Ovary (tissue), 9 donors: Measurements from ENCODE around the gene HAGH. TPM values are rescaled to one million over a fixed set of nuclear protein-coding genes. Genes with fewer than 3 reads are reported as not detected.

Experiments
- DNase-seq, 5 donors: peaks; one replicate each; pipeline ENCODE4 v3.0.0-alpha.2; 2019 to 2020
- H3K27ac ChIP-seq, 2 donors: fragments of 200-600 bp; one replicate each; pipeline versions ENCODE4 v1.5.1 to v1.8.0; 2019 to 2022
- H3K27me3 ChIP-seq: fragments of 200-600 bp; one replicate; pipeline ENCODE4 v1.8.0; 2022
- H3K36me3 ChIP-seq: fragments of 200-600 bp; sonication (generic); one replicate; pipeline ENCODE4 v1.5.1; 2019
- H3K4me1 ChIP-seq: one replicate; pipeline ENCODE4 v1.8.1; 2013; ENCODE audit warnings: mild to moderate bottlenecking, moderate library complexity; ENCODE audit not compliant: insufficient read depth
- H3K4me3 ChIP-seq: fragments of 200-600 bp; sonication (generic); one replicate; pipeline ENCODE4 v1.5.1; 2017
- H3K9me3 ChIP-seq, 2 donors: fragments of 200-600 bp in 1 of 2; sonication (generic) in 1 of 2; one replicate each; pipeline versions ENCODE4 v1.5.1 to v1.8.1; 2013 to 2019; ENCODE audit warnings: mild to moderate bottlenecking in 1 of 2, moderate library complexity in 1 of 2
- EP300 ChIP-seq: sonication (generic); formaldehyde crosslinking; IDR thresholded peaks from one replicate; pipeline ENCODE4 v1.6.1; 2017; ENCODE audit warnings: antibody characterized with exemption
- POLR2A ChIP-seq: fragments of 450-650 bp; IDR thresholded peaks from one replicate; pipeline ENCODE4 v1.6.1; 2017; ENCODE audit warnings: antibody characterized with exemption, mild to moderate bottlenecking, moderate library complexity
- WGBS, 3 donors: extraction: QIAGEN DNeasy Blood & Tissue Kit in 1 of 3; methylation state at CpG; one replicate each; pipeline versions ENCODE4 v1.1.5 to v1.1.7; 2013 to 2017; 5-methylcytosine and 5-hydroxymethylcytosine counted together
- intact Hi-C, 4 donors: fragments of 100-400 bp; cut with DNase I; formaldehyde crosslinking; loops; one replicate each; pipeline versions ENCODE4 v1.11.0 to v1.15.1; 2022 to 2023
- polyA plus RNA-seq, 2 donors: library from polyadenylated mRNA; stranded (reverse); fragments of 200-250 nt in 1 of 2; fragments of 350-450 nt in 1 of 2; fragmentation: Illumina TruSeq in 1 of 2; extraction: RNeasy Lipid Tissue Mini Kit (QIAGEN cat#74804) in 1 of 2; gene quantifications; one replicate each; pipeline ENCODE4 v1.2.3, GENCODE V29; 2013 to 2014
- total RNA-seq, 7 donors: library from RNA; depleted of rRNA in 2 of 7; stranded (reverse); fragments of >200 nt in 2 of 7; fragmentation: NEBNext Ultra II Directional in 3 of 7; extraction: Animal tissue kit (Norgen Biotek cat#: 25700) in 3 of 7; gene quantifications; one replicate each; pipeline versions ENCODE4 v1.1.0 to v1.2.4, GENCODE V29; 2016 to 2023
- TF ChIP-seq, protein P1 (sequence below), 3 donors: fragments of 450-650 bp in 2 of 3; fragments of 200-600 bp in 1 of 3; IDR thresholded peaks; one replicate each; pipeline versions ENCODE4 v1.5.1 to v1.8.0; 2016 to 2022; ENCODE audit warnings: antibody characterized with exemption in 3 of 3, mild to moderate bottlenecking in 1 of 3
- donor health status: DM: no; HTN: no; CAD: no; lungs with moderate emphysema.
- donor health status: DM: no; HTN: no; CAD: no.
- donor health status: Bipolar disorder and iron deficiency.
- donor health status: DM: yes; HTN: yes; CAD: no.
- donor health status: DM: no; HTN: no; CAD: no.
- donor health status: DM: yes; HTN: yes; CAD: no.

Gene HAGH
- total and polyA plus RNA-seq, 9 donors, result 7.7 to 70.2 (median 37.0) TPM

DNA sequence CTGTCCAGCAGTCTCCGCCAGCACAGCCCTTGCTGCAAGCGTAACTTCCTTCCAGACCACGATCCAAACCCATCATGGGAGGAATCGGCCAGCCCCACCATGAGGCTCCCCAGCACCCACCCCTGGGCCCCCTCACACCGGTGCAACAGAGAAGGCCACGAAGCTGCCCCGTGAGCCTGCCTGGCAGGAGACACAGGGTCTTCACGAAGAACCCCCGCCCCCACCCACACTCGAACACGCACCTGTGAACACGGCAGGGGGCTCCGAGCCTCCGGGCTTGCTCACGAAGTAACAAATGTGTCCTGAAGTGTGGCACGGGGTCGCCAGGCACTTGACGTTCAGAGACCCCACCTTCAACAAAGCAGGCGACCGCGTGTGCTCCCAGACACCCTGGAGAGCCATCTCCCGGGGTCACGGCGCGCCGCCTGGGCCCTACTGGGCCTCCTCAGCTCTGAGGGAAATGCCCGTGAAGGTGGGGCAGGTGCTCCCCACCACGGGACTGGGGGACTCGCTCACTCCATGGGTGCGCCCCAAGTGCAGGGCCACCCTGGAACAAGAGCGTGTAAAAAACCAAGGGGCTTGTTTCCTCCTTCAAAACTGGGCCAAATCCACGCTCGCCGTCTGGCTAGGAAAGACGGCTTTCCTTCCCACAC, 7.6 kb downstream of the HAGH start:
- intact Hi-C loops, result no loop called here
- no peaks in the 10 kb centered on the region for H3K4me1 ChIP-seq
- TF ChIP-seq POLR2A (no peak), EP300 (no peak)
- TF ChIP-seq, protein P1, sequence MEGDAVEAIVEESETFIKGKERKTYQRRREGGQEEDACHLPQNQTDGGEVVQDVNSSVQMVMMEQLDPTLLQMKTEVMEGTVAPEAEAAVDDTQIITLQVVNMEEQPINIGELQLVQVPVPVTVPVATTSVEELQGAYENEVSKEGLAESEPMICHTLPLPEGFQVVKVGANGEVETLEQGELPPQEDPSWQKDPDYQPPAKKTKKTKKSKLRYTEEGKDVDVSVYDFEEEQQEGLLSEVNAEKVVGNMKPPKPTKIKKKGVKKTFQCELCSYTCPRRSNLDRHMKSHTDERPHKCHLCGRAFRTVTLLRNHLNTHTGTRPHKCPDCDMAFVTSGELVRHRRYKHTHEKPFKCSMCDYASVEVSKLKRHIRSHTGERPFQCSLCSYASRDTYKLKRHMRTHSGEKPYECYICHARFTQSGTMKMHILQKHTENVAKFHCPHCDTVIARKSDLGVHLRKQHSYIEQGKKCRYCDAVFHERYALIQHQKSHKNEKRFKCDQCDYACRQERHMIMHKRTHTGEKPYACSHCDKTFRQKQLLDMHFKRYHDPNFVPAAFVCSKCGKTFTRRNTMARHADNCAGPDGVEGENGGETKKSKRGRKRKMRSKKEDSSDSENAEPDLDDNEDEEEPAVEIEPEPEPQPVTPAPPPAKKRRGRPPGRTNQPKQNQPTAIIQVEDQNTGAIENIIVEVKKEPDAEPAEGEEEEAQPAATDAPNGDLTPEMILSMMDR (IDR thresholded peaks at IDR 0.05), result no peak
- no peaks in the 10 kb centered on the region for H3K9me3 ChIP-seq
- H3K27me3 ChIP-seq, result no peaks in the 10 kb centered on the region
- 90 to 93% (median 91%) methylated on average over 28 to 35 of the region's 35 CpGs for WGBS, 3 donors
- H3K27ac ChIP-seq, result no peak overlapping the region
- no peaks in the 10 kb centered on the region for H3K36me3 ChIP-seq
- H3K4me3 ChIP-seq, result no peak overlapping the region
- DNase-seq, result peak in 2 of 5 donors; percentile 17 to 23

- Histone ChIP-seq H3K4me3 (no peak overlapping the region), H3K9me3 (no peaks in the 10 kb centered on the region), H3K36me3 (no peaks in the 10 kb centered on the region), H3K4me1 (no peaks in the 10 kb centered on the region), H3K27me3 (no peaks in the 10 kb centered on the region), H3K27ac (no peak overlapping the region)
- TF ChIP-seq, protein P1 (IDR thresholded peaks at IDR 0.05), result no peak
- TF ChIP-seq EP300, result no peak
- TF ChIP-seq POLR2A, result no peak
- 88 to 94% (median 92%) methylated on average over 24 to 27 of the region's 27 CpGs for WGBS, 3 donors
- DNase-seq, result peak in 1 of 5 donors; percentile 32
- intact Hi-C loops, result no loop called here
Measured at GRCh38 chr16:1818204-1818872, 8.3 kb downstream of the HAGH start.

DNA sequence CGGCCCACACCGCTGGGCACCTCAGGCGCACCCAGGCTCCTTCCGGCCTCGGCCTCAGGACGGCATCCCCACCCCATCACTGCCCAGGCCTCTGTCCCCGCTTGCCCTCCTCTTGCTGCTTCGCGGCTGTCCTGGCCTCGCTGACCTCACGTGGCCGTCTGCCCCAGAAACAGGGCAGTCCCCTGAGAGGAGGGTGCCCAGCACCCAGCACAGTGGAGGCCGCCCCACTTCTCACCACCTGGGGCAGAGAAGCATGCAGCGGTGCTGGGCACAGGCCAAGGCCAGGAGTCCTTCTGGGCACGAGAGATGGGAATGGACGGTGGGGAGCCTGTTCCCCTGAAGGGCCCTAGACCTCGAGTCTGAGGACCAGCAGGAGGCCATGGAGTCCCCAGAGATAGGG, 8.9 kb downstream of the HAGH start:
- H3K4me1 ChIP-seq, result no peaks in the 10 kb centered on the region
- H3K27ac ChIP-seq, result no peak overlapping the region
- WGBS, 3 donors, result 89 to 94% (median 91%) methylated on average over 17 of the region's 17 CpGs
- H3K36me3 ChIP-seq, result no peaks in the 10 kb centered on the region
- no peak for TF ChIP-seq POLR2A
- TF ChIP-seq, protein P1 (IDR thresholded peaks at IDR 0.05), result no peak
- no peaks in the 10 kb centered on the region for H3K9me3 ChIP-seq
- H3K4me3 ChIP-seq, result no peak overlapping the region
- DNase-seq, result no peak
- intact Hi-C loops, result no loop called here
- H3K27me3 ChIP-seq, result no peaks in the 10 kb centered on the region

DNA sequence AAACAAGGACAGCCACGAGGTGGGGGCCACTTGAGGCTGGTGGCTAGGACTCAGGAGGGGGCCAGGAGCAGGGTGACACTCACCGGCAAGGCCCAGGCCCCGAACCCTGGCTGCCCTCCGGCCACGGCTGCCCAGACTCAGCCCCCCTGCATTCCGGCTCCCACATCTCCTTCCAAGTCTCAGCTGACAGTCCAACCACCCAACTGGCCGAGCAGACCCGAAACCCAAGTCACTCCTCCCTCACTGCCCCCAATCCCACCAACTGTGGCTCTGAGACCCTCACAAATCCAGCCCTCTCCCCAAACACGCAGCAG, 9.4 kb downstream of the HAGH start:
- Histone ChIP-seq H3K27me3 (no peaks in the 10 kb centered on the region), H3K27ac (no peak overlapping the region), H3K4me3 (no peak overlapping the region), H3K36me3 (no peaks in the 10 kb centered on the region), H3K4me1 (no peaks in the 10 kb centered on the region), H3K9me3 (no peaks in the 10 kb centered on the region)
- no peak for DNase-seq
- intact Hi-C loops, result no loop called here
- WGBS, 3 donors, result 91 to 92% (median 92%) methylated on average over 7 to 9 of the region's 9 CpGs
- TF ChIP-seq, protein P1 (IDR thresholded peaks at IDR 0.05), result no peak
- TF ChIP-seq EP300 (no peak), POLR2A (no peak)
